HG02678 (cell line): ENCODE data around the gene MAF.

Experiments used
- ATAC-seq: cut with Tn5 transposase; IDR thresholded peaks from one replicate; pipeline ENCODE4 v1.9.1; 2021; ENCODE audit warnings: mild to moderate bottlenecking, moderate library complexity; ENCODE audit not compliant: unreplicated experiment

MAF gene

GRCh38 chr16:79600638-79601091, at the start of gene MAF:
TSS of gene MAF (minus strand) at chr16:79600737. CDS start at chr16:79599902, 835 bp downstream.
- peak; percentile 58 for ATAC-seq

- ATAC-seq = no peak
Measured at GRCh38 chr16:79648826-79649225, 48.3 kb upstream of the MAF start.

GRCh38 chr16:79647586-79647985, 47.0 kb upstream of the MAF start:
- no peak for ATAC-seq

GRCh38 chr16:79645701-79646100, 45.2 kb upstream of the MAF start:
- no peak for ATAC-seq

- ATAC-seq = no peak
Measured at GRCh38 chr16:79644971-79645667, 44.6 kb upstream of the MAF start.

GRCh38 chr16:79642652-79643051, 42.1 kb upstream of the MAF start:
- no peak for ATAC-seq

- ATAC-seq = no peak
Measured at GRCh38 chr16:79640513-79641360, 40.2 kb upstream of the MAF start.

- no peak for ATAC-seq
Measured at GRCh38 chr16:79639576-79640311, 39.2 kb upstream of the MAF start.

- no peak for ATAC-seq
Measured at GRCh38 chr16:79638386-79638785, 37.8 kb upstream of the MAF start.

- ATAC-seq = no peak
Measured at GRCh38 chr16:79635488-79635887, 35.0 kb upstream of the MAF start.

GRCh38 chr16:79634298-79634697, 33.8 kb upstream of the MAF start:
- no peak for ATAC-seq

- no peak for ATAC-seq
Measured at GRCh38 chr16:79632289-79632688, 31.8 kb upstream of the MAF start.

GRCh38 chr16:79628988-79629387, 28.5 kb upstream of the MAF start:
- no peak for ATAC-seq

- ATAC-seq = peak; percentile 92
Measured at GRCh38 chr16:79628501-79628975, 28.0 kb upstream of the MAF start.

- no peak for ATAC-seq
Measured at GRCh38 chr16:79627092-79627491, 26.6 kb upstream of the MAF start.

GRCh38 chr16:79625738-79626137, 25.2 kb upstream of the MAF start:
- no peak for ATAC-seq

GRCh38 chr16:79623824-79624223, 23.3 kb upstream of the MAF start:
- ATAC-seq = no peak

- ATAC-seq = no peak
Measured at GRCh38 chr16:79623062-79623461, 22.5 kb upstream of the MAF start.

- ATAC-seq = no peak
Measured at GRCh38 chr16:79621027-79621426, 20.5 kb upstream of the MAF start.

GRCh38 chr16:79618692-79619050, 18.1 kb upstream of the MAF start:
- no peak for ATAC-seq

GRCh38 chr16:79618041-79618691, 17.6 kb upstream of the MAF start:
- no peak for ATAC-seq
